H9 (cell line): Measurements from ENCODE around the gene PLS3. TPM values are rescaled to one million over a fixed set of nuclear protein-coding genes. Genes with fewer than 3 reads are reported as not detected.

Experiments
- DNase-seq: peaks from one replicate; pipeline ENCODE4 v3.0.0-alpha.2; 2017
- H2AFZ ChIP-seq: one replicate; pipeline ENCODE4 v1.6.1; 2013; ENCODE audit warnings: mild to moderate bottlenecking, low read length, control low read depth, moderate library complexity
- H2AK5ac ChIP-seq: 2 replicates; pipeline ENCODE4 v1.6.1; 2013; ENCODE audit warnings: low read length, control low read depth, mixed read lengths; ENCODE audit not compliant: insufficient read length
- H2BK120ac ChIP-seq: one replicate; pipeline ENCODE4 v1.6.1; 2013; ENCODE audit warnings: low read depth, mild to moderate bottlenecking, low read length, control low read depth, inconsistent platforms; ENCODE audit not compliant: poor library complexity, severe bottlenecking
- H2BK12ac ChIP-seq: 2 replicates; pipeline ENCODE4 v1.6.1; 2013; ENCODE audit warnings: low read length, control low read depth, mixed read lengths, low read depth; ENCODE audit not compliant: insufficient read length
- H2BK15ac ChIP-seq: 2 replicates; pipeline ENCODE4 v1.6.1; 2013; ENCODE audit warnings: low read depth, low read length, control low read depth
- H2BK20ac ChIP-seq: one replicate; pipeline ENCODE4 v1.6.1; 2013; ENCODE audit warnings: low read depth, mild to moderate bottlenecking, low read length, control low read depth, inconsistent platforms; ENCODE audit not compliant: poor library complexity, severe bottlenecking
- H2BK5ac ChIP-seq: 2 replicates; pipeline ENCODE4 v1.6.1; 2013; ENCODE audit warnings: low read length, control low read depth, mixed read lengths; ENCODE audit not compliant: insufficient read length
- H3K14ac ChIP-seq: 2 replicates; pipeline ENCODE4 v1.6.1; 2013; ENCODE audit warnings: low read length, control low read depth; ENCODE audit not compliant: insufficient read depth
- H3K18ac ChIP-seq: 2 replicates; pipeline ENCODE4 v1.6.1; 2013; ENCODE audit warnings: low read depth, mild to moderate bottlenecking, mixed read lengths, low read length, control low read depth; ENCODE audit not compliant: insufficient read length
- H3K23ac ChIP-seq: 2 replicates; pipeline ENCODE4 v1.6.1; 2013; ENCODE audit warnings: low read length, control low read depth, mixed read lengths, low read depth; ENCODE audit not compliant: insufficient read length
- H3K23me2 ChIP-seq: 2 replicates; pipeline ENCODE4 v1.6.1; 2013; ENCODE audit warnings: low read depth, mild to moderate bottlenecking, mixed read lengths, low read length, control low read depth; ENCODE audit not compliant: insufficient read length, poor library complexity, severe bottlenecking
- H3K27ac ChIP-seq: 2 replicates; pipeline ENCODE4 v1.5.1; 2013; ENCODE audit warnings: low read length, control low read depth, mixed read lengths, low read depth; ENCODE audit not compliant: insufficient read length
- H3K27me3 ChIP-seq: 2 replicates; pipeline ENCODE4 v1.6.1; 2013; ENCODE audit warnings: low read length, control low read depth, inconsistent platforms; ENCODE audit not compliant: insufficient read depth
- H3K4ac ChIP-seq: 2 replicates; pipeline ENCODE4 v1.6.1; 2013; ENCODE audit warnings: low read depth, mild to moderate bottlenecking, control low read depth, inconsistent platforms, low read length, moderate library complexity
- H3K4me1 ChIP-seq: 2 replicates; pipeline ENCODE4 v1.6.1; 2013; ENCODE audit warnings: low read length, control low read depth, inconsistent platforms; ENCODE audit not compliant: insufficient read depth
- H3K4me2 ChIP-seq: 2 replicates; pipeline ENCODE4 v1.6.1; 2013; ENCODE audit warnings: low read length, control low read depth, mixed read lengths; ENCODE audit not compliant: insufficient read length, insufficient read depth
- H3K56ac ChIP-seq: 2 replicates; pipeline ENCODE4 v1.6.1; 2013; ENCODE audit warnings: low read depth, mild to moderate bottlenecking, mixed read lengths, low read length, control low read depth; ENCODE audit not compliant: insufficient read length
- H3K79me1 ChIP-seq: 2 replicates; pipeline ENCODE4 v1.6.1; 2013; ENCODE audit warnings: low read depth, mild to moderate bottlenecking, moderate library complexity, low read length, control low read depth, inconsistent platforms; ENCODE audit not compliant: insufficient read depth, poor library complexity, severe bottlenecking
- H3K79me2 ChIP-seq: 2 replicates; pipeline ENCODE4 v1.6.1; 2013; ENCODE audit warnings: low read length, control low read depth, inconsistent platforms; ENCODE audit not compliant: insufficient read depth
- H3K9ac ChIP-seq: 2 replicates; pipeline ENCODE4 v1.6.1; 2013; ENCODE audit warnings: low read length, control low read depth, mixed read lengths; ENCODE audit not compliant: insufficient read length; ENCODE audit errors: extremely low read depth
- H3K9me3 ChIP-seq: one replicate; pipeline ENCODE4 v1.6.1; 2013; ENCODE audit warnings: low read depth, low read length, inconsistent platforms; ENCODE audit not compliant: control insufficient read depth
- H3T11ph ChIP-seq: one replicate; pipeline ENCODE4 v1.6.1; 2013; ENCODE audit warnings: mild to moderate bottlenecking, low read length, control low read depth, inconsistent platforms
- H4K20me1 ChIP-seq: one replicate; pipeline ENCODE4 v1.6.1; 2013; ENCODE audit not compliant: control insufficient read depth, insufficient read length, insufficient read depth
- H4K5ac ChIP-seq: 2 replicates; pipeline ENCODE4 v1.6.1; 2013; ENCODE audit warnings: low read depth, mild to moderate bottlenecking, mixed read lengths, low read length, control low read depth; ENCODE audit not compliant: insufficient read length
- H4K8ac ChIP-seq: replicated peaks from 2 replicates; pipeline ENCODE4 v1.6.1; 2013; ENCODE audit warnings: low read length, control low read depth, mixed read lengths, low read depth; ENCODE audit not compliant: insufficient read length
- H4K91ac ChIP-seq: 2 replicates; pipeline ENCODE4 v1.6.1; 2013; ENCODE audit warnings: low read depth, mild to moderate bottlenecking, moderate library complexity, mixed read lengths, low read length, control low read depth; ENCODE audit not compliant: insufficient read length
- H3K27ac Mint-ChIP-seq, 3 experiments: 2 replicates in 2 of 3; 3 replicates in 1 of 3; pipeline ENCODE4 v1.8.0; 2020 to 2021; ENCODE audit warnings: mixed read lengths in 3 of 3, mild to moderate bottlenecking in 1 of 3, moderate library complexity in 1 of 3
- H3K27me3 Mint-ChIP-seq: 2 replicates; pipeline ENCODE4 v1.8.0; 2021; ENCODE audit warnings: low read depth, mild to moderate bottlenecking, moderate library complexity, mixed read lengths
- H3K36me3 Mint-ChIP-seq, 3 experiments: 2 replicates in 2 of 3; 3 replicates in 1 of 3; pipeline ENCODE4 v1.8.0; 2020 to 2021; ENCODE audit warnings: low read depth in 3 of 3, mixed read lengths in 3 of 3; ENCODE audit not compliant: insufficient read depth in 1 of 3
- H3K4me1 Mint-ChIP-seq, 2 experiments: 2 replicates each; pipeline ENCODE4 v1.8.0; 2020; ENCODE audit warnings: mixed read lengths in 2 of 2
- H3K4me3 Mint-ChIP-seq, 2 experiments: 2 replicates in 1 of 2; 3 replicates in 1 of 2; pipeline ENCODE4 v1.8.0; 2020 to 2021; ENCODE audit warnings: mild to moderate bottlenecking in 2 of 2, mixed read lengths in 2 of 2, moderate library complexity in 1 of 2
- H3K9me3 Mint-ChIP-seq, 2 experiments: 2 replicates in 1 of 2; 3 replicates in 1 of 2; pipeline ENCODE4 v1.8.0; 2020; ENCODE audit warnings: mild to moderate bottlenecking in 2 of 2, mixed read lengths in 2 of 2, moderate library complexity in 1 of 2
- WGBS: extraction: QIAGEN DNeasy Blood & Tissue Kit; methylation state at CpG from one replicate; pipeline ENCODE4 v1.1.7; 2013; ENCODE audit warnings: missing lambda C conversion rate, low lambda C conversion rate, mixed read lengths; ENCODE audit not compliant: insufficient read length; ENCODE audit errors: extremely low coverage; 5-methylcytosine and 5-hydroxymethylcytosine counted together
- total RNA-seq: library from RNA; stranded (reverse); gene quantifications from 2 replicates; pipeline ENCODE4 v1.2.1, GENCODE V29; 2021
- TF ChIP-seq, protein P1 (sequence below): fragments of 200-600 bp; sonication (generic); conservative IDR thresholded peaks from 3 replicates; pipeline ENCODE4 v1.8.0; 2021; ENCODE audit warnings: antibody characterized with exemption, mild to moderate bottlenecking

Gene PLS3
- total RNA-seq, 1 experiment from 2014 or later = 315 TPM

GRCh38 chrX:115602729-115603389, 41.9 kb downstream of the PLS3 start:
- WGBS = no CpG with 5 or more reads among the region's 4 CpGs
- TF ChIP-seq, protein P1, sequence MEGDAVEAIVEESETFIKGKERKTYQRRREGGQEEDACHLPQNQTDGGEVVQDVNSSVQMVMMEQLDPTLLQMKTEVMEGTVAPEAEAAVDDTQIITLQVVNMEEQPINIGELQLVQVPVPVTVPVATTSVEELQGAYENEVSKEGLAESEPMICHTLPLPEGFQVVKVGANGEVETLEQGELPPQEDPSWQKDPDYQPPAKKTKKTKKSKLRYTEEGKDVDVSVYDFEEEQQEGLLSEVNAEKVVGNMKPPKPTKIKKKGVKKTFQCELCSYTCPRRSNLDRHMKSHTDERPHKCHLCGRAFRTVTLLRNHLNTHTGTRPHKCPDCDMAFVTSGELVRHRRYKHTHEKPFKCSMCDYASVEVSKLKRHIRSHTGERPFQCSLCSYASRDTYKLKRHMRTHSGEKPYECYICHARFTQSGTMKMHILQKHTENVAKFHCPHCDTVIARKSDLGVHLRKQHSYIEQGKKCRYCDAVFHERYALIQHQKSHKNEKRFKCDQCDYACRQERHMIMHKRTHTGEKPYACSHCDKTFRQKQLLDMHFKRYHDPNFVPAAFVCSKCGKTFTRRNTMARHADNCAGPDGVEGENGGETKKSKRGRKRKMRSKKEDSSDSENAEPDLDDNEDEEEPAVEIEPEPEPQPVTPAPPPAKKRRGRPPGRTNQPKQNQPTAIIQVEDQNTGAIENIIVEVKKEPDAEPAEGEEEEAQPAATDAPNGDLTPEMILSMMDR = no peak
- Mint-ChIP-seq H3K27me3 (no peaks in the 10 kb centered on the region), H3K4me3 (no peak overlapping the region), H3K36me3 (peaks cover 0 to 23% (median 12%) of the 10 kb centered on the region in 3 experiments; a peak in 4 of 7 replicates), H3K27ac (peak overlapping the region in 1 of 3 experiments; percentile 21; a peak in 5 of 7 replicates), H3K9me3 (no peaks in the 10 kb centered on the region), H3K4me1 (peaks cover 32 to 40% of the 10 kb centered on the region in 2 experiments)
- Histone ChIP-seq H3K27me3 (no peaks in the 10 kb centered on the region), H3K9ac (no peak overlapping the region), H3K9me3 (no peaks in the 10 kb centered on the region), H3K79me1 (no peaks in the 10 kb centered on the region), H3K4me1 (no peaks in the 10 kb centered on the region; the same call in 1 of the 2 replicates), H3K79me2 (no peaks in the 10 kb centered on the region; the same call in 1 of the 2 replicates), H3T11ph (no peak overlapping the region), H3K4me2 (no peak overlapping the region), H3K56ac (no peak overlapping the region), H3K18ac (no peak overlapping the region), H4K8ac (no peak overlapping the region), H4K20me1 (no peaks in the 10 kb centered on the region), H2BK20ac (no peak overlapping the region), H2BK12ac (no peak overlapping the region), H4K5ac (no peak overlapping the region), H3K23me2 (no peaks in the 10 kb centered on the region), H2BK120ac (no peak overlapping the region), H3K4ac (no peak overlapping the region), H3K27ac (no peak overlapping the region), H3K14ac (no peak overlapping the region), H2AK5ac (no peak overlapping the region), H2BK5ac (no peak overlapping the region), H2BK15ac (no peak overlapping the region), H2AFZ (no peak overlapping the region), H3K23ac (no peak overlapping the region), H4K91ac (no peak overlapping the region)
- DNase-seq = no peak
